ENCODE results near the gene CELF6. TPM values are rescaled to one million over a fixed set of nuclear protein-coding genes. Genes with fewer than 3 reads are reported as not detected.

Gene CELF6
- total RNA-seq, 1 experiment from 2014 or later, result 0.52 TPM

GRCh38 chr15:72236381-72237003 lies 83.5 kb downstream of the CELF6 start:
- BruUV-seq (replicated peaks), result no TSS peak
- no peaks in the 10 kb centered on the region for H3K9me3 ChIP-seq (ENCODE audit: control insufficient read depth in 1 of 2, insufficient read depth in 1 of 2, low read depth in 1 of 2, low read length in 2 of 2)
- peak overlapping the region; percentile 93 for H3K27ac ChIP-seq (ENCODE audit: low read depth, low read length)
- DNase-seq (ENCODE audit: low read depth, low spot score) (no peak), ATAC-seq (no peak)
- H3K27me3 ChIP-seq (ENCODE audit: insufficient read depth, low read length), result no peaks in the 10 kb centered on the region
- peaks cover 19% of the 10 kb centered on the region for H3K79me2 ChIP-seq (ENCODE audit: insufficient read depth, low read length)
- no peaks in the 10 kb centered on the region for H4K20me1 ChIP-seq (ENCODE audit: insufficient read depth)
- peak overlapping the region; percentile 52 to 62 for H3K4me3 ChIP-seq (replicated peaks in 1 of 2; ENCODE audit: low read depth in 1 of 2, low read length in 2 of 2)
- H3K4me2 ChIP-seq (ENCODE audit: low read length), result peak overlapping the region; percentile 73
- H3K9ac ChIP-seq (ENCODE audit: low read length), result peak overlapping the region; percentile 63
- H3K36me3 ChIP-seq (ENCODE audit: control insufficient read depth in 1 of 2, insufficient read depth in 2 of 2, low read length in 2 of 2), result peaks cover 2 to 8% of the 10 kb centered on the region in 2 experiments; a peak in 2 of 4 replicates
- TF ChIP-seq POLR2AphosphoS5 (IDR thresholded peaks at IDR 0.05; ENCODE audit: low read depth, low read length) (no peak), EZH2 (IDR thresholded peaks at IDR 0.05) (no peak), POLR2A (IDR thresholded peaks at IDR 0.05; ENCODE audit: borderline replicate concordance, extremely low read depth, insufficient read depth, insufficient read length) (no peak), EGR1 (IDR thresholded peaks at IDR 0.05; ENCODE audit: low read depth) (no peak), SIN3A (IDR thresholded peaks at IDR 0.05; ENCODE audit: low read depth) (no peak), CBX3 (IDR thresholded peaks at IDR 0.05; ENCODE audit: low read depth) (no peak), SRF (IDR thresholded peaks at IDR 0.05; ENCODE audit: low read depth) (no peak), CEBPB (IDR thresholded peaks at IDR 0.05; ENCODE audit: low read depth) (no peak), ATF3 (IDR thresholded peaks at IDR 0.05) (no peak), EZH2phosphoT487 (IDR thresholded peaks at IDR 0.05; ENCODE audit: borderline replicate concordance) (no peak), ZNF274 (IDR thresholded peaks at IDR 0.05; ENCODE audit: low read depth, low read length) (no peak)
- H2AFZ ChIP-seq (ENCODE audit: low read depth, low read length, poor library complexity, severe bottlenecking), result no peak overlapping the region
- ChIA-PET RAD21 (ENCODE audit: low non-redundant PET in 1 of 2, low total read pairs in 2 of 2, uncharacterized antibody in 2 of 2, unreplicated experiment in 2 of 2) (no interaction called here), CTCF (interaction anchor here (2.4 kb wide), 1 partner anchor 10 kb away, joined by 6 read pairs; no protein-coding TSS in a partner anchor), POLR2A (interaction anchor here (4.9 kb wide), 1 partner anchor 9 kb away, joined by 48 read pairs; no protein-coding TSS in a partner anchor)
- intact Hi-C loops (cut with micrococcal nuclease), result loop anchor here (10.0 kb wide), 1 partner anchor 238 kb away; the partner anchor contains the start of gene ARIH1
- peaks cover 31 to 51% of the 10 kb centered on the region in 2 experiments for H3K4me1 ChIP-seq (ENCODE audit: control insufficient read depth in 1 of 2, insufficient read depth in 2 of 2, low read length in 2 of 2)
- no peaks in the 10 kb centered on the region for H3K9me2 ChIP-seq (ENCODE audit: insufficient read depth)

GRCh38 chr15:72235298-72235697 lies 84.7 kb downstream of the CELF6 start:
- peaks cover 0 to 4% of the 10 kb centered on the region in 2 experiments; a peak in 1 of 4 replicates for H3K36me3 ChIP-seq (ENCODE audit: control insufficient read depth in 1 of 2, insufficient read depth in 2 of 2, low read length in 2 of 2)
- no peaks in the 10 kb centered on the region for H4K20me1 ChIP-seq (ENCODE audit: insufficient read depth)
- H3K4me1 ChIP-seq (ENCODE audit: control insufficient read depth in 1 of 2, insufficient read depth in 2 of 2, low read length in 2 of 2), result peaks cover 31 to 51% of the 10 kb centered on the region in 2 experiments
- POLR2A ChIA-PET, result no interaction called here
- CTCF ChIA-PET, result no interaction called here
- H3K79me2 ChIP-seq (ENCODE audit: insufficient read depth, low read length), result peaks cover 27% of the 10 kb centered on the region
- no peak overlapping the region for H2AFZ ChIP-seq (ENCODE audit: low read depth, low read length, poor library complexity, severe bottlenecking)
- DNase-seq (ENCODE audit: low read depth, low spot score), result no peak
- no peak overlapping the region for H3K9ac ChIP-seq (ENCODE audit: low read length)
- no peak overlapping the region for H3K4me3 ChIP-seq (replicated peaks in 1 of 2; ENCODE audit: low read depth in 1 of 2, low read length in 2 of 2)
- H3K27ac ChIP-seq (ENCODE audit: low read depth, low read length), result no peak overlapping the region
- intact Hi-C loops (cut with micrococcal nuclease), result loop anchor here (10.0 kb wide), 1 partner anchor 240 kb away; the partner anchor contains the start of gene ARIH1
- no peak for ATAC-seq
- no peak overlapping the region for H3K4me2 ChIP-seq (ENCODE audit: low read length)
- TF ChIP-seq YY1 (IDR thresholded peaks at IDR 0.05; ENCODE audit: extremely low read depth, insufficient replicate concordance, low read depth, low read length), result no peak
- no peak for TF ChIP-seq SP1 (IDR thresholded peaks at IDR 0.05; ENCODE audit: low read depth)
- TF ChIP-seq CEBPB (IDR thresholded peaks at IDR 0.05; ENCODE audit: low read depth), result no peak
- H3K9me2 ChIP-seq (ENCODE audit: insufficient read depth), result no peaks in the 10 kb centered on the region
- no TSS peak for BruUV-seq (replicated peaks)
- no peaks in the 10 kb centered on the region for H3K27me3 ChIP-seq (ENCODE audit: insufficient read depth, low read length)
- RAD21 ChIA-PET (ENCODE audit: low non-redundant PET in 1 of 2, low total read pairs in 2 of 2, uncharacterized antibody in 2 of 2, unreplicated experiment in 2 of 2), result no interaction called here
- no peaks in the 10 kb centered on the region for H3K9me3 ChIP-seq (ENCODE audit: control insufficient read depth in 1 of 2, insufficient read depth in 1 of 2, low read depth in 1 of 2, low read length in 2 of 2)

Measured in HCT116 (cell line).